DMS 273 treated with DMSO at 0.1 percent for 48 hours (cell line): ENCODE measurements around the gene CTIF.

Experiments used
- DNase-seq: peaks from one replicate; lab custom pipeline; 2025; lab: John Stamatoyannopoulos, UW

CTIF gene

DNA sequence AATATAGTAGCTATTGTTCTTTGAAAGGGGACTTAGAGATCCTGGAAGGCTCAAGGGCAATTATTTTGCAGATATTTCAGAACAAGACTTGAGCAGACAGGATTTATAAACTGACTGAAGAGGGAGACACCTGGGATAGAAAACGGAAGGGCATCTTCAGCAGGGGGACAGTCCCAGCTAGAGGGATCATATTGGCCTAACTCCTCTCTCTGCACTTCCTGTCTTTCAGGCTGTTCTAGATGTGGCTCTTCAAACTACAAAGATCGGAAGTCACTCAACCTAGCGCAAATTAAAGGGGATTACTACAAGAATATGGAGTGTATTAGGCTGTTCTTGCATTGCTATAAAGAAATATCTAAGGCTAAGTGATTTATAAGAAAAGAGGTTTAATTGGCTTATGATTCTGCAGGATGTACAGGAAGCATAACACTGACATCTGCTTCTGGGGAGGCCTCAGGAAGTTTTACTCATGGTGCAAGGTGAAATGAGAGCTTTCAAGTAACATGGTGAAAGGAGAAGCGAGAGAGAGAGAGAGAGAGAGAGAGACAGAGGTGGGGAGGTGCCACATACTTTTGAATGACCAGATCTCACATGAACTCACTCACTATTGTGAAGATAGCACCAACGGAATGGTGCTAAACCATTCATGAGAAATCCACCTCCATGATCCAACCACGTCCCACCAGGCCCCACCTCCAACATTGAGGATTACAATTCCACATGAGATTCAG, 5.3 kb upstream of the CTIF start:
- DNase-seq, result no peak

- no peak for DNase-seq
Measured at GRCh38 chr18:48534364-48534763, 4.5 kb upstream of the CTIF start.

DNA sequence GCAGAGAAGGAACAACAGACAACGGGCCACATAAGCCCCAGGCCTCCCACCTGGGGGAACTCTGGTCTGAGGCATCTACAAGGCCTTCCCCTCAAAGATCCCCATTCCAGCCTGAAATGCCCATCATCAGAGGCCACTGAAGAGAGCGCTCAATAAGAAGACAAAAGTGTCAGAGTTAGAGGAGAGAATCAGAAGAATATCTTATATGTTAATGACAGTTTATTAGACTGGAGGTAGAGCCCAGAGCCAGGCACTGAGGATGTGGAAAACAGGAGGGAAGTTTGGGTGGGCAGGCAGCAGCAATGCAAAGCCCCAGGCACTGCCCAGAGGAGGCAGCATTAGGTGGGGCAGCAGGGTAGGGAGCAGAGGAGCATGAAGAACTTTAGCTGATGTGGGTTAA, 2.9 kb upstream of the CTIF start:
- DNase-seq, result no peak

GRCh38 chr18:48536516-48536915, 2.3 kb upstream of the CTIF start:
- no peak for DNase-seq

DNA sequence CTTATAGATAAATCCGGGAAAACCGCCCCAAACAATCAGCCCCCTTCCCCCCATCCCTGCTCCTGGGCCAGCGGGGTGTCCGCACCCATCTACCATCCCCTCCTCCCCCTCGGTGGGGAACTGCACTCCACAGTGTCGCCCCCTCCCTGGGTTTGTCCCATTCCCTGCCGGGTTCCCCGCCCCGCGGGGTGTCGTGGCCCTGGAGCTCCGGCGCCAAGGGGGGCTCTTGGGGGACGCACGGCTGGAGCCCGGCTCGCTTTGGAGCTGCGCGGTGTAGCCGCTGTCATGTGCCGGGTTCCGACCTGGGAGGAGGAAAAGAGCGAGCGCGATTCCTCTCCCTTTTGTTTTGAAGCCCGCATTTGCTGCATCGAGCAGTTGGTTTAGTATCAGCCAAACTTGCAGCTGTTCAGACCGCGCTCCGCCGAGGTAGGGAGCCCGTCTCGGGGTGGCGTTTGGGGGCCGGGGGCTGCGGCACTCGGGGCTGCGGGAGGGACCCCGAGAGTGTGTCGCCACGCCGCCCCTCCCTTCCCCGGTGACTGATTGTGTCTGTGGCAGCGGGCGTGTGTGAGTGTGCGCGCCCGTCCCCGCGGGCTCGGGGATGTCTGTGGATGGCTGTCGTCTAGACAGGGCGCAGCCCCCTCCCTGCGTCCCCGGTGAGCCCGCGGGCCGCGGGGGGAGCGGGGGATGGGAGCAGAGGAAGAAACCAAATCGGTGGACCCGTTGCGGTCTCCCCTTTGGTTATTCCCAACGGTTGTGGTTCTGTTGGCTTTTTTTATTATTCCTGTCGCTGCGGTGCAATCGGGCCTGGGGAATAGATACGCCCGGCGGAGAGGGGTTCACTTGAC, 797 bp downstream of the CTIF start:
- DNase-seq, result no peak

DNA sequence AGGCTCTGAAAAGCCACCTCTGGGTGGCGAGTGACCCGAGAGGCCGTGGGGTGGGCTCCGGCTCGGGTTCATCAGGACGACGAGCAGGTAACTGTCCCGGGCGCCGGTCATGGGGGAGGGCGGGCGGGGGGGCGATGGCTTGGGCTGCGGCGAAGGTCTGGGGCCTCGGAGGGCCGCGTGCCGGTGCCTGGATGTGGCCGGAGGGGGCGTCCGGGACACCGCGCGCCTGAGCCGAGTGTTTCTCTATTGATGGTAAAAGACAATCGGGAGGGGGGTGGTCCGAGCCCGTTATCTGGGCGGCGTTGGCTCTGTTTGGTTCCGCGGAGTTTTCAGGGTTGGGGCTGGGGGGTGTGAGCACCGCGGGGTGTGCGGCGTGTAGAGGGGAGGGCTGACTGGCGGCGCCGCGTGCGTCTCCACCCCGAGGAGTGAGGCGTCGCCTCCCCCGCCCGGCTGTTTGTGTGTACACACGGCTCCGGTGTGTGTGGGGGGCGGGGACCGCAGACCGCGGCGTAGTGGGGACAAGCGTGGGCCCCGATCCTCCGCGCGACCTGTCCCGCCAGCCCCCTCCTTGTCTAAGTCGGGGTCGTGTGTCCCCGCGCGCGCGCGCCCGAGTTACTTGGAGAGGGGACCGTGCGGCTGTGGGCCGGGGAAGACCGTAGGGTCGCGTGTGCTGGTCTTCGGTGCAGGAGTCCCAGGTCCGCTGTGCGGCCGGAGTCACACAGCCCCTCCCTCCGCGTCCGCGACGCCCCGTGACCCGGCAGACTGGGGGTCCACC, 1.6 kb downstream of the CTIF start:
- DNase-seq, result peak; percentile 32

DNA sequence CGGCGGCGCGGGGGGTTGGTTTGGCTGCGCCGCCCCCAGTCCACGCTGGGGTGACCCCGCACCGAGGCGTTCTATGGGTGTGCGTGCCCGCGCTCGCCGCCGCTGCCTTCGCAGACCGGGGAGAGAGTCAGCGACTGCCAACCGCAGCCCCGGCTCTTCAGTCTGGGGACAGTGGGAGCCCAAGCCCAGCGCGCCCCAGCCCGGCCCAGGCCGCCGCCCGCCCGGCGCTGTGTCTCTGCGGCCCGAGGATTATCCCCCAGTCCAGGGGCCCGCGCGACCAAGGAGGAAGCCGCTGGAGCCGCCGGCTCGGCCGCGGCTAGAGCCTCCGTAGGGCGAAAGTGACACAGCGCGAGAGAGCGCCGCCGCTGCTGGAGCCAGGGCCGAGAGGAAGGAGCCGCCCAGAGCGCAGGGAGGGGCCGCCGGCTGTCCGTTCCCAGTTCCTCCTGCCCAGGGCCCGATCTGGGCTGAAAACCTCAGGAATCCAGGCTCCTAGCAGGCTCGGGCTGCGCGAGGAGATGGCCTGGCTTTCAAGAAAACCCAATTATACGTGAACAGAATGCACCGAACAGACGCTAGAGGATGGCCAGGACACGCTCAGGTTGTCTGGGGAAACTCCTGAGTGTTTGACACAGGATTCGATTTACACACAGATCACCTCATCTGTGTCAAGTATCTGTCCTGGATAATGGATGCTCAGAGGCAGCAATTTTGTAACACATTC, 2.4 kb downstream of the CTIF start:
- peak; percentile 4 for DNase-seq

DNA sequence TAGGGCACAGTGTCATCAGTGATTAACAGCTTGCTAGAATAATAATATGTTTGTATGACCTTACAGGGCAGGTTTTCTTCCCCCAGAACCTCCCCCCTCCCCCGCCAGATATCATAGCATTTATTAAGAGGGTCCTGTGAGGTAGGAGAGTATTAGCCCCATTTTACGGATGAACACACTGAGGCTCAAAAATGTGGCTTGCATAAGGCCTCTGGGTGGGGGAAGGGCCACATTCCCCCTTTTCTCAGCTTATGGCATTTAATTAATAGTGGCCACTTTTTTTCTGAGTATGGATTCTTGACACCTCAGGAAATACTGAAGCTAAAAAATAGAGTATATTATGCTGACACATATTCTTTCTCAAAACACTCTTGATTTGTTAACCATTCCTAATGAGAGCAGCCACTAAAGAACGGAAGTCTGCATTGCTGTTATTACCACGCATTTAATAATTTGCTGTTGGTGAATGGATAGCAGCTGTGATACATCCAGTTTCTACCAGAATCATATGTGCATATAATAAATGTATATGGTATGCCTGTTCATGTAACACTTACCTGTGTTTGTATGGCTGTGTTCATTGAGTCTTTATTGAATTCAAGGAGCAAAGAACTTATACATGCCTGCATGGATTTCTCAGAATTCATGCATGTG, 3.0 kb downstream of the CTIF start:
- DNase-seq, result no peak

DNA sequence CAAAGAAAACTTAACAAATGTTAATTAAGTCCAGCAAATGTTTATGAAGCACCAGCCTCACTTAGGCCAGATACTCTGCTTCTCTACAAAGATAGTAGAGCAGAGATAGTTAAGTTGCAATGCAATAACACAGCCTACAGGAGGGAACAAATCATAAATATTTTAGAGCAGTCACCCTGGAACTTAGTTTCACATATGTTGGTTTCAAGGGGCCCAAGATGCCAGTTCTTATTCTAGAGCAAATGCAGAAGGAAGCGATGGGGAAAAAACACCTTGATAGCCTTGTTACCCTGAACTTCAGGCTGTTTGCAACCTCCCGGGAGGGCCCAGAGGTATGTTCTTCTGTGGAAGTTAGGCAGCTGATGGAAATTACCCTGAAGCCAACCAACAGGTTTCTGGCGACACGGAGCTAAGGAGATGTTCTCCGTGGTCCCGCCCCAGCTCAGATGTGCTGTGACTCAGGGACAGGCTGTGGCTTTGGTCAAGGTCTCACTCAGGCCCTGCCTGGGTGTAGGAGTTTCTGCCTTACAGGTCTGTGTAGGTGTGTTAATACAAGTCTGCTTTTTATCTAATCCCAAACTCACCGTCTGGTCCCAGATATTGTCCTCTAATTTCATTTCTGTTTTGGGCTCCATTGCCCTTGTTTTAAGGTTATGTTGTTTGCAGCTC, 3.8 kb downstream of the CTIF start:
- DNase-seq, result no peak

DNA sequence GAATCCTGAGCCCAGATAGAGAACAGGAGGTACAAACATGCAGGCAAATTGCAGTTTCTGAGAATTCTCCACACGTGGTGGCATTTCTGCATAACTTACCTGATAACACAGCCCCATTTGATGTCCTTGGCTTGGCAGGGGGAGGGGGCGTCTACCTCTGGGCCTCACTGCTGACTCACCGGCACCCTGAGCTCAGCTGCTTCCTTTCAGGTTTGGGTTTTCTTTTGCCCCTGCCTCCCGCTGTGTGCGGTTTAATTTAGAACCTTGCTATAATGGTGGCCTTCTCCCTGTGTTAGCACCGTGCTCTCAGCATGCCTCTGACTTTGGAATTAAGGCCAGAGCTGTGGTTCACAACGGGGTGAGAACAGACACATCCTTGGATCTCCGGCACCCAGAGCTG, 4.4 kb downstream of the CTIF start:
- no peak for DNase-seq

DNA sequence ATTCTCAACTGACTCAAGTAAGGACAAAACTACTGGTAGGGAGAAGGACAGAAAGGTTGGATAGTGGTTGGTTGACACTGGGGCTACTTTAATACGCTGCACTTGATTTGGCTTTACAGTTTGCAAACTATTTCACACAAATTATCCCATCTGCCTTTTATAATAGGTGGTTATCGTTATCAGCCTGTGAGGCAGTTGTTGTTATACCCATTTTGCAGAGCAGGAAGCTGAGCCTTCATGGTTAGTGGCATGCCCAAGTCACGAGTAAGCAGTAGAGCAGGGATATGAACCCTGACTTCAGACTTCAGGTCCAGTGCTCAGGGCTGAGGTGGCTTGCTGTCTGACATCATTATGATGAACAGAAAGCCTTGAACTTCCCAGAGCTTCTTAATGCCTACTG, 5.3 kb downstream of the CTIF start:
- no peak for DNase-seq

DNA sequence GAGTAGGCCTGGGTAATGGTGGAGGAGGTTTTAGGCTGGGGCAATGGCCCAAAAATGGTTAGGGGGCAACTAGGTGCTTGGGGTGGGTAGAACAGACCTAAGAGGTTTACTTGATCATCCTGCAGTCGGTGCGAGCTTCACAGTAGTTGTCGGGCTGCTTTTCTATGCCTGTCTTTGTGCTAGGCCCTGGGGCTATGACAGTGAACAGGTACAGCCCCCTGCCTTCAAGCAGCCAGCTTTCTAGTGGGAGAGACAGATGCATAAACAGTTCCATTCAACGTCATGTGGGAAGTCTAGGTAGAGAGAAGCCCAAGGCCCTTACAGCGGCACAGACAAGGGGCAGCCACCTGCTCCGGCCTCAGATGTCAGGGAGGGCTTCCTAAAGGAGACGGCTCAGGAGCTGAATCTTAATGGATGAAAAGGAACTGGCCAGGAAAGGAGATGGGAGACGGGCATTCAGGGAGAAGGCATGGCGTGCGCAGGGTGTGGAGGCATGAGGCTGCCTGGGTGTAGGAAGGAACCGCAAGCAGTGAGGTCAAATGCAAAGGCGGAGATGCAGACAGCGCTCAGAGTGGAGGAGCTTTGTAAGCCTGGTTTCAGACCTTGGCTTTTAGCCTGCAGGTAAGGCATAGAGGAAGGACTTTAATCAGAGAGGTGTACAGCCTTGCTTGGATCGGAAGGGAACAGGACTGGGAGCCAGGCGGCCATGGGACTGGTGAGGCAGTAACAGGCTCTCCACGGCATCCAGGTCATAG, 6.0 kb downstream of the CTIF start:
- no peak for DNase-seq

DNA sequence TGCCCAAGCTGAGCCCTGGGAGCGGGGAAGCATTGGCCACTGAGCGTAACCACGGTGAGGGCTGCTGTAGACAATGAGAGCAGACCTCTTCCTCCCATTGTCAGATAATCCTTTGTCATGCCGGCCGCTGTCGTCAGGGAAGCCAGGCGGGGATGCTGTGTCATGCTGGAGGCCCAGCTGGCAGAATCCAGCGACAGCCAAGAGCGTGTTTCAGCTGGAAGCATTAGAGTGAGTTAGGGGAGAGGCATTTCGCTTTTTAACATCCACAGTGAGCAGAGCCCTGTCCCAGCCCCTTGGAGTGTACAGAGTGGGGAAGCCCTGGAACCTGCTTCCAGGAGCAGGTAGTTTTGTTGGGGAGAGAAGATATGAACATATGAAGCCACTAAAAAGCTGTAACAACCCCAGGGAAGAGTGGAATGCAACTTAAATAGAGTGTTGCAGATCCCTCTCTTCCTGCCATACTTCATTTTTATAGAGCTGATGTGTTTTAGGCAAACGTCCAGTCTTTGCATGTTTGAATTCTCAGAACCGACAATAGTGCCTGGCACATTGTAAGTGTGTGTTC, 7.0 kb downstream of the CTIF start:
- no peak for DNase-seq

DNA sequence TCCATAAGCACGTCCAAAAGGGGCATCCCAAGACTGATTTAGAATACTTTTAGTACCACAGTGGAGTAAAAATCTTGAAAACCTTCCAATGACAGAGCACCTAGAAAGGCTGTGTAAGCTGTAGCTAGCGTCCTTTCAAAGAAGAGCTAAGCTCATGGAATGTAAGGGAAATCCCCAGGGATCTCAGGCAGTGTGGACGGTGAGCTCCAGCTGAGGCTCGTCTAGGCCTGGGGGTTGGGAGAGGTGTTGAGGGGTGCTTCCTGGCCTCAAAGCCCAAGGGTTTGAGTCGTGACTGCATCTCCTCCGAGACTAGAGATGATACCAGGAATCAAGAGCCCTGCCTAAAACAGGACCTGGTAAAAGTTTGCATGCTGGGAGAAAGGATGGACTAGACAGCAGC, 7.6 kb downstream of the CTIF start:
- DNase-seq, result no peak

- DNase-seq, result no peak
Measured at GRCh38 chr18:48547531-48547981, 8.7 kb downstream of the CTIF start.

DNA sequence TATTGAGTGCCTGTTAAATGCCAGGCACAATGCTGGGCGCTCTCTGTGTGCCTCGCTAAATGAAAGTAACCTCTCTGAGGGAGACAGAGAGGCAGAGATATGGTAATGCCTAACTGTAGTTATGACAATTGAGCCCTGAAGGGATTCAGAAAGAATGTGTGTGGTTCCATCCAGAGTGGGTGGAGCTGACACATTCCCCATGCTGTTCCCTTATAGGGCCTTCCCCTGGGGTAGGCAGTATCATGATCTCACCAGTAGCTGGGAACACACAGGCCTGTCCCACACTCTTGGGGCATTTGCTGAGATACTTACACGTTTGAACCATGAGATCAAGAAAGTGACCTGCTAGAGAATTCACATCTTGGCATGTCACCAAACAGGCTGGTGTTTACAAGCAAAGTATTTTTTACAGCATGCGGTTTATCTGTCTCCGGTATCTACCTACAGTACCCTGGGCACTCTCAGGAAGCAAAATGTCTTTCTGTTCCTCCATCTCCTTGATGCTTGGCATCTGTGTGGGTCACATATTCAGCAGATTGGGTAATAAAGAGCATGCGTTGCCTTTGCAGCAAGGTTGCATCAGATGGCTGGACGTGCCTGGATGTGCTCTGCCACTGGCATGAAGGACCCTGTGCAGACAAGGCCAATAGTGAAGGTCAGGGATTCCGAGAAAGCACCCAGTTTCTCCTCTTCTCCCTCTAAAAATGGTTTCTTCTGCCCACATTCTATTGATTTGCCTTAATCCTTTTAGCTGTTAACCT, 9.4 kb downstream of the CTIF start:
- no peak for DNase-seq

DNA sequence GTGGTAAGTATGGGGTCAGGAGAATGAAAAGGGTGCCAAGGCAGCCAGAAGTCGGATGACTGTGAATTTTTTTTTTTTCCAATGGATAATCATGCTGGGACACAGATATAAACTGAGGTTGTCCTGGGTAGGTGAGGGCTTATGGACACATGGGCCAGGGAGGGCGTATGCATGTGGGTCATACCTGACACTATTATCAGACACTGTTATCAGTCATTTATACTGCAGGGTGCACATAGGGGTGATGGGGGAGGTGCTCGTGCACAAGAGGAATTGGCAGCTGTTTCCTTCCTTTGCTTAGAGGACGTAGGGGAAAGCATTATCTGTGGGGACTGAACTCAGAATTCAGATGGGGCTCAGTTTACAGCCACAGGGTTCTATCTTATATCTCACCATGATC, 10.1 kb downstream of the CTIF start:
- DNase-seq, result no peak

GRCh38 chr18:48550101-48550729, 11.4 kb downstream of the CTIF start:
- no peak for DNase-seq

DNA sequence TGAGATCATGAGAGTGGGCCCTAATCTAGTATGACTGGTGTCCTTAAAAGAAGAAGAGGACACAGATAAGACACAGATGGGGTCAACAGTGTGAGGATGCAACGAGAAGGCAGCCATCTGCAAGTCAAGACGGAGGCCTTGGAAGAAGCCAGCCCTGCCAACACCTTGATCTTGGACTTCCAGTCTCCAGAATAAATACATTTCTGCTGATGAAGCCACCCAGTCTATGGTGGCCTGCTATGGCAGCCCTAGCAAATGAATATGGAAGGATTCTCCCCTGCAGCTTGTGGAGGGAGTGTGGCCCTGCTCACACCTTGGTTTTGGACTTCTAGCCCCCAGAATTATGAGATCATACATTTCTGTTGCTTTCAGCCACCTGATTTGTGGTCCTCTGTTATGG, 12.3 kb downstream of the CTIF start:
- no peak for DNase-seq
